ENCODE measurements around the gene TRMT2B. TPM values are rescaled to one million over a fixed set of nuclear protein-coding genes. Genes with fewer than 3 reads are reported as not detected.
A peak's percentile ranks its signal among the peaks of the same experiment; 100 is the strongest.
"Not testable (repeated sequence)": the region's sequence is repeated elsewhere in the genome, so short reads cannot be mapped to it uniquely, and the experiment has no call there.

The TRMT2B gene
- total and polyA plus RNA-seq, 4 experiments from 2014 or later = 38.5 to 60.8 (median 48.3) TPM

- Histone ChIP-seq H3K9me3 (ENCODE audit: control insufficient read depth in 1 of 2, low read length in 2 of 2) (no peaks in the 10 kb centered on the region), H3K27me3 (ENCODE audit: insufficient read depth, low read length) (no peaks in the 10 kb centered on the region), H3K4me1 (ENCODE audit: insufficient read depth, low read length) (no peaks in the 10 kb centered on the region), H3K36me3 (ENCODE audit: insufficient read depth, low read length) (no peaks in the 10 kb centered on the region), H3K27ac (ENCODE audit: low read depth, low read length) (no peak overlapping the region), H3K4me3 (ENCODE audit: low read length in 2 of 2) (no peak overlapping the region)
- no peaks in the 10 kb centered on the region for H3K4me1 Mint-ChIP-seq
- ChIA-PET POLR2A (ENCODE audit: partially characterized antibody) (no interaction called here), CTCF (ENCODE audit: partially characterized antibody) (no interaction called here)
- H3K4me3 Mint-ChIP-seq = no peak overlapping the region
- intact Hi-C loops (cut with micrococcal nuclease) = no loop called here
- H3K27me3 Mint-ChIP-seq = no peaks in the 10 kb centered on the region
- peak overlapping the region in 1 of 7 donors; percentile 4 for H3K27ac Mint-ChIP-seq
- H3K9me3 Mint-ChIP-seq = peaks cover 0 to 1% (median 0%) of the 10 kb centered on the region in 8 donors
- no peak for DNase-seq
- peaks cover 0 to 15% of the 10 kb centered on the region in 2 donors for H3K36me3 Mint-ChIP-seq
Measured at GRCh38 chrX:100995469-100995868, 56.4 kb downstream of the TRMT2B start.

- ChIA-PET CTCF (ENCODE audit: partially characterized antibody) (no interaction called here), POLR2A (ENCODE audit: partially characterized antibody) (no interaction called here)
- Histone ChIP-seq H3K27me3 (ENCODE audit: insufficient read depth, low read length) (no peaks in the 10 kb centered on the region), H3K4me1 (ENCODE audit: insufficient read depth, low read length) (no peaks in the 10 kb centered on the region), H3K9me3 (ENCODE audit: control insufficient read depth in 1 of 2, low read length in 2 of 2) (no peaks in the 10 kb centered on the region), H3K27ac (ENCODE audit: low read depth, low read length) (no peak overlapping the region), H3K4me3 (ENCODE audit: low read length in 2 of 2) (no peak overlapping the region), H3K36me3 (ENCODE audit: insufficient read depth, low read length) (no peaks in the 10 kb centered on the region)
- Mint-ChIP-seq H3K4me1 (no peaks in the 10 kb centered on the region), H3K27me3 (no peaks in the 10 kb centered on the region), H3K4me3 (no peak overlapping the region), H3K9me3 (peaks cover 0 to 5% (median 0%) of the 10 kb centered on the region in 8 donors), H3K27ac (peak overlapping the region in 1 of 7 donors; percentile 4), H3K36me3 (peaks cover 0 to 18% of the 10 kb centered on the region in 2 donors)
- intact Hi-C loops (cut with micrococcal nuclease) = no loop called here
- DNase-seq = no peak
Measured at GRCh38 chrX:100994352-100995281, 57.3 kb downstream of the TRMT2B start.

- no peak for DNase-seq
- Mint-ChIP-seq H3K4me3 (no peak overlapping the region), H3K4me1 (peaks cover 0 to 1% (median 0%) of the 10 kb centered on the region in 4 donors), H3K27ac (no peak overlapping the region), H3K36me3 (peaks cover 6 to 24% of the 10 kb centered on the region in 2 donors), H3K27me3 (no peaks in the 10 kb centered on the region), H3K9me3 (peaks cover 0 to 5% (median 0%) of the 10 kb centered on the region in 8 donors)
- H3K27me3 ChIP-seq (ENCODE audit: insufficient read depth, low read length) = no peaks in the 10 kb centered on the region
- H3K36me3 ChIP-seq (ENCODE audit: insufficient read depth, low read length) = no peaks in the 10 kb centered on the region
- H3K27ac ChIP-seq (ENCODE audit: low read depth, low read length) = no peak overlapping the region
- ChIA-PET POLR2A (ENCODE audit: partially characterized antibody) (no interaction called here), CTCF (ENCODE audit: partially characterized antibody) (no interaction called here)
- intact Hi-C loops (cut with micrococcal nuclease) = no loop called here
- H3K4me3 ChIP-seq (ENCODE audit: low read length in 2 of 2) = no peak overlapping the region
- no peaks in the 10 kb centered on the region for H3K9me3 ChIP-seq (ENCODE audit: control insufficient read depth in 1 of 2, low read length in 2 of 2)
- H3K4me1 ChIP-seq (ENCODE audit: insufficient read depth, low read length) = no peaks in the 10 kb centered on the region
Measured at GRCh38 chrX:100990139-100990538, 61.8 kb downstream of the TRMT2B start.

- Histone ChIP-seq H3K9me3 (ENCODE audit: control insufficient read depth in 1 of 2, low read length in 2 of 2) (no peaks in the 10 kb centered on the region), H3K36me3 (ENCODE audit: insufficient read depth, low read length) (no peaks in the 10 kb centered on the region), H3K27me3 (ENCODE audit: insufficient read depth, low read length) (no peaks in the 10 kb centered on the region), H3K4me1 (ENCODE audit: insufficient read depth, low read length) (no peaks in the 10 kb centered on the region), H3K4me3 (ENCODE audit: low read length in 2 of 2) (no peak overlapping the region), H3K27ac (ENCODE audit: low read depth, low read length) (no peak overlapping the region)
- DNase-seq = no peak
- H3K27me3 Mint-ChIP-seq = no peaks in the 10 kb centered on the region
- H3K27ac Mint-ChIP-seq = no peak overlapping the region
- peaks cover 0 to 4% (median 0%) of the 10 kb centered on the region in 8 donors for H3K9me3 Mint-ChIP-seq
- ChIA-PET CTCF (ENCODE audit: partially characterized antibody) (no interaction called here), POLR2A (ENCODE audit: partially characterized antibody) (no interaction called here)
- H3K36me3 Mint-ChIP-seq = peaks cover 6 to 17% of the 10 kb centered on the region in 2 donors
- H3K4me1 Mint-ChIP-seq = peaks cover 0 to 1% (median 0%) of the 10 kb centered on the region in 4 donors
- intact Hi-C loops (cut with micrococcal nuclease) = no loop called here
- no peak overlapping the region for H3K4me3 Mint-ChIP-seq
Measured at GRCh38 chrX:100984818-100985217, 67.1 kb downstream of the TRMT2B start.

GRCh38 chrX:100981498-100981845, 70.4 kb downstream of the TRMT2B start:
- POLR2A ChIA-PET (ENCODE audit: partially characterized antibody); H3K4me3 Mint-ChIP-seq: not testable (repeated sequence)

GRCh38 chrX:100980608-100981497, 71.1 kb downstream of the TRMT2B start:
- H3K9me3 ChIP-seq (ENCODE audit: control insufficient read depth in 1 of 2, low read length in 2 of 2) = no peaks in the 10 kb centered on the region
- intact Hi-C loops (cut with micrococcal nuclease) = no loop called here
- no peaks in the 10 kb centered on the region for H3K27me3 ChIP-seq (ENCODE audit: insufficient read depth, low read length)
- ChIA-PET POLR2A (ENCODE audit: partially characterized antibody) (no interaction called here), CTCF (ENCODE audit: partially characterized antibody) (no interaction called here)
- DNase-seq = no peak
- peaks cover 0 to 3% (median 0%) of the 10 kb centered on the region in 8 donors for H3K9me3 Mint-ChIP-seq
- H3K4me3 ChIP-seq (ENCODE audit: low read length in 2 of 2) = no peak overlapping the region
- H3K4me1 ChIP-seq (ENCODE audit: insufficient read depth, low read length) = no peaks in the 10 kb centered on the region
- peaks cover 0 to 1% (median 0%) of the 10 kb centered on the region in 4 donors for H3K4me1 Mint-ChIP-seq
- H3K27ac Mint-ChIP-seq = no peak overlapping the region
- peaks cover 0 to 9% of the 10 kb centered on the region in 2 donors for H3K36me3 Mint-ChIP-seq
- H3K27ac ChIP-seq (ENCODE audit: low read depth, low read length) = no peak overlapping the region
- no peaks in the 10 kb centered on the region for H3K36me3 ChIP-seq (ENCODE audit: insufficient read depth, low read length)
- H3K27me3 Mint-ChIP-seq = no peaks in the 10 kb centered on the region
- no peak overlapping the region for H3K4me3 Mint-ChIP-seq

More at GRCh38 chrX:100981498-100981845, 70.4 kb downstream of the TRMT2B start:
- H3K4me1 Mint-ChIP-seq; DNase-seq; H3K9me3 ChIP-seq (ENCODE audit: control insufficient read depth in 1 of 2, low read length in 2 of 2); intact Hi-C loops (cut with micrococcal nuclease); H3K27me3 ChIP-seq (ENCODE audit: insufficient read depth, low read length); H3K9me3 Mint-ChIP-seq; CTCF ChIA-PET (ENCODE audit: partially characterized antibody); H3K27ac Mint-ChIP-seq; H3K36me3 Mint-ChIP-seq; H3K36me3 ChIP-seq (ENCODE audit: insufficient read depth, low read length); H3K27ac ChIP-seq (ENCODE audit: low read depth, low read length); H3K4me3 ChIP-seq (ENCODE audit: low read length in 2 of 2); H3K27me3 Mint-ChIP-seq; H3K4me1 ChIP-seq (ENCODE audit: insufficient read depth, low read length): not testable (repeated sequence)

GRCh38 chrX:100979881-100980607, 71.9 kb downstream of the TRMT2B start:
- peaks cover 0 to 3% (median 0%) of the 10 kb centered on the region in 8 donors for H3K9me3 Mint-ChIP-seq
- ChIA-PET CTCF (ENCODE audit: partially characterized antibody) (no interaction called here), POLR2A (ENCODE audit: partially characterized antibody) (no interaction called here)
- H3K27me3 ChIP-seq (ENCODE audit: insufficient read depth, low read length) = no peaks in the 10 kb centered on the region
- H3K27me3 Mint-ChIP-seq = no peaks in the 10 kb centered on the region
- H3K27ac ChIP-seq (ENCODE audit: low read depth, low read length) = no peak overlapping the region
- intact Hi-C loops (cut with micrococcal nuclease) = no loop called here
- no peak overlapping the region for H3K27ac Mint-ChIP-seq
- peaks cover 0 to 7% of the 10 kb centered on the region in 2 donors for H3K36me3 Mint-ChIP-seq
- H3K9me3 ChIP-seq (ENCODE audit: control insufficient read depth in 1 of 2, low read length in 2 of 2) = no peaks in the 10 kb centered on the region
- peaks cover 0 to 1% (median 0%) of the 10 kb centered on the region in 4 donors for H3K4me1 Mint-ChIP-seq
- H3K4me3 ChIP-seq (ENCODE audit: low read length in 2 of 2) = no peak overlapping the region
- H3K4me1 ChIP-seq (ENCODE audit: insufficient read depth, low read length) = no peaks in the 10 kb centered on the region
- H3K36me3 ChIP-seq (ENCODE audit: insufficient read depth, low read length) = no peaks in the 10 kb centered on the region
- no peak for DNase-seq
- no peak overlapping the region for H3K4me3 Mint-ChIP-seq

Measured in CD4-positive, alpha-beta memory T cell (primary cell).